Keratinocyte (primary cell): Measurements from ENCODE around the gene EVX2. TPM values are rescaled to one million over a fixed set of nuclear protein-coding genes. Genes with fewer than 3 reads are reported as not detected.
A peak's percentile ranks its signal among the peaks of the same experiment; 100 is the strongest.

Experiments
- DNase-seq: peaks from one replicate; pipeline ENCODE4 v3.0.0-alpha.2; 2011; ENCODE audit warnings: low read depth, missing footprints, low spot score
- FAIRE-seq: peaks from 2 replicates; lab custom pipeline; 2011; peaks lifted over from hg19 to GRCh38; lab: Jason Lieb, UNC
- H2AFZ ChIP-seq: 2 replicates; pipeline ENCODE4 v1.6.0; 2012; ENCODE audit warnings: low read length, control low read depth, inconsistent platforms; ENCODE audit not compliant: control insufficient read depth
- H3K27ac ChIP-seq: 2 replicates; pipeline ENCODE4 v1.5.1; 2011; ENCODE audit warnings: low read length; ENCODE audit not compliant: control insufficient read depth, insufficient read depth
- H3K27me3 ChIP-seq: 3 replicates; pipeline ENCODE4 v1.6.0; 2011; ENCODE audit warnings: low read length; ENCODE audit not compliant: control insufficient read depth, insufficient read depth; ENCODE audit errors: extremely low read depth
- H3K36me3 ChIP-seq, 2 experiments: 2 replicates in 1 of 2; 3 replicates in 1 of 2; pipeline ENCODE4 v1.5.1; 2011; ENCODE audit warnings: low read length in 2 of 2, mild to moderate bottlenecking in 1 of 2; ENCODE audit not compliant: control insufficient read depth in 2 of 2, insufficient read depth in 2 of 2; ENCODE audit errors: extremely low read depth in 1 of 2
- H3K4me1 ChIP-seq: 3 replicates; pipeline ENCODE4 v1.5.1; 2011; ENCODE audit warnings: low read length; ENCODE audit not compliant: control insufficient read depth, insufficient read depth; ENCODE audit errors: extremely low read depth
- H3K4me2 ChIP-seq: 3 replicates; pipeline ENCODE4 v1.6.0; 2011; ENCODE audit warnings: low read depth, low read length; ENCODE audit not compliant: control insufficient read depth, insufficient read depth; ENCODE audit errors: extremely low read depth
- H3K4me3 ChIP-seq, 3 experiments: fragments of 200-600 bp in 1 of 3; sonication (generic) in 1 of 3; 2 replicates in 2 of 3; 3 replicates in 1 of 3; pipeline ENCODE4 v1.5.1; 2011 to 2016; ENCODE audit warnings: low read length in 3 of 3, mild to moderate bottlenecking in 3 of 3, control low read depth in 2 of 3, inconsistent platforms in 1 of 3, low read depth in 1 of 3, mixed read lengths in 1 of 3, mixed run types in 1 of 3, moderate library complexity in 1 of 3; ENCODE audit not compliant: control insufficient read depth in 2 of 3, insufficient read depth in 2 of 3; ENCODE audit errors: extremely low read depth in 1 of 3
- H3K79me2 ChIP-seq: 2 replicates; pipeline ENCODE4 v1.6.0; 2012; ENCODE audit warnings: low read length; ENCODE audit not compliant: control insufficient read depth, insufficient read depth
- H3K9ac ChIP-seq: 3 replicates; pipeline ENCODE4 v1.6.0; 2011; ENCODE audit warnings: low read length; ENCODE audit not compliant: control insufficient read depth, insufficient read depth; ENCODE audit errors: extremely low read depth
- H3K9me1 ChIP-seq: 3 replicates; pipeline ENCODE4 v1.6.0; 2011; ENCODE audit warnings: low read length; ENCODE audit not compliant: control insufficient read depth, insufficient read depth; ENCODE audit errors: extremely low read depth
- H3K9me3 ChIP-seq: 2 replicates; pipeline ENCODE4 v1.5.1; 2012; ENCODE audit warnings: low read depth, low read length; ENCODE audit not compliant: control insufficient read depth
- H4K20me1 ChIP-seq: 3 replicates; pipeline ENCODE4 v1.6.0; 2011; ENCODE audit warnings: low read length; ENCODE audit not compliant: control insufficient read depth, insufficient read depth; ENCODE audit errors: extremely low read depth
- EZH2 ChIP-seq: IDR thresholded peaks from one replicate; pipeline ENCODE4 v1.6.1; 2012; ENCODE audit warnings: inconsistent platforms, mild to moderate bottlenecking, low read length, moderate library complexity
- dilution Hi-C: fragments of 300-500 bp; cut with MboI; formaldehyde crosslinking; loops from one replicate; pipeline ENCODE4 v1.7.0; 2020; ENCODE audit warnings: low sequenced_read_pairs; ENCODE audit not compliant: extremely low pct_ligation_motif_present
- polyA plus RNA-seq, 5 experiments: library from polyadenylated mRNA; depleted of rRNA in 3 of 5; stranded (reverse) in 3 of 5; stranded (forward) in 1 of 5; unstranded in 1 of 5; fragments of >200 nt; gene quantifications; 1 replicate in 1 of 5; 2 replicates in 3 of 5; 3 replicates in 1 of 5; pipeline versions ENCODE4 v1.2.1 to v1.2.3, GENCODE V29; 2011 to 2012; ENCODE audit warnings: missing spikeins in 2 of 5, low read depth in 1 of 5, low replicate concordance in 1 of 5
- TF ChIP-seq, protein P1 (sequence below), 3 experiments: IDR thresholded peaks in 1 of 3; conservative IDR thresholded peaks in 1 of 3; optimal IDR thresholded peaks in 1 of 3; 2 replicates in 2 of 3; 3 replicates in 1 of 3; pipeline versions ENCODE3 to v1.5.1; 2011; ENCODE audit warnings: low read length in 3 of 3, mild to moderate bottlenecking in 3 of 3, moderate library complexity in 2 of 3, control low read depth in 1 of 3, inconsistent platforms in 1 of 3; ENCODE audit not compliant: insufficient read depth in 2 of 3; ENCODE audit errors: extremely low read depth in 1 of 3

The EVX2 gene
- polyA plus RNA-seq, 1 donor (not counting 4 experiments of a cell fraction or from before 2014, with no cell fraction given), result not detected

DNA sequence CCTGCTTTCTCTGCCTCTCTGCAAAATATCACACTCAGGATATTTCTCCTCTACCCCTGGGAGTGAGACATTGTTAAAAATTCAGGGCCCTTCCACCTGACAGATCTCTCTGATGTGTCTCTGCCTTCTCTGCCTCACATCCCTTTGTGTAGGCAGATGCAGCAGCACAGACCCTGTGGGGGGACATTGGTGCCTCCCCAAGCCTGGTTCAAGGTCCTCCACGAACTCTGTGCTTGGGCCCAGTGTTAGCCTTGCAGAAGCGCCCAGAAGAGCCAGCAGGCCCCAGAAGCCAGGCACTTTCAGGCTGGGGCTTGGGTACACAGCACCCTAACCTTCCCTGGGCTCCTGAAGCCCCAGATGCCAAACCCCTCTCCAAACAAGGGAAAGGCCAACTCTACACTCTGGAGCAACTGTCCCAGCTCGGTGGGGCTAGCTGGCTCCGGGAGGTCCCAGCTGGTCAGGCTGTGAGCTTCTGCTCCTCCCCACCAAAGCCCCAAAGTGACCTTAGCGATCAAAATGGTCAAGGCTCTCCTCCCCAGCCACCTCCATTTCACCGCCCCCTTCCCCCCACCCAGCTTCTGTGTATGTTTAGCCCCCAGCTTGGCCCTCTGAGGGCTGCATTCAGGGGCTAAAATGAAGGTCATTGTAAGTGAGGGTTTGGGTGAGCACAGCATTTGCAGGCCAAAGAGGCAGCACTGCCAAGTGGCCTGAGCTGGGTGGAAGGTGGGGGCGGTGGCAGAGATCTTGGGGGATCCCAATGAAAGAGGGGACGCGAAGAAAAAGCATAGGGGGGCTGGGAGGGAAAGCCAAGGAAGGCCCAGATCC, 41.4 kb upstream of the EVX2 start:
- Histone ChIP-seq H3K9ac (no peak overlapping the region), H3K9me1 (no peaks in the 10 kb centered on the region), H3K9me3 (no peaks in the 10 kb centered on the region), H3K27me3 (peaks cover 96% of the 10 kb centered on the region), H3K36me3 (no peaks in the 10 kb centered on the region), H3K27ac (no peak overlapping the region), H3K4me3 (no peak overlapping the region), H3K79me2 (no peaks in the 10 kb centered on the region), H3K4me2 (no peak overlapping the region), H4K20me1 (no peaks in the 10 kb centered on the region), H3K4me1 (no peaks in the 10 kb centered on the region), H2AFZ (no peak overlapping the region)
- DNase-seq (no peak), FAIRE-seq (no peak)
- dilution Hi-C loops, result no loop called here
- TF ChIP-seq EZH2, result no peak
- TF ChIP-seq, protein P1, sequence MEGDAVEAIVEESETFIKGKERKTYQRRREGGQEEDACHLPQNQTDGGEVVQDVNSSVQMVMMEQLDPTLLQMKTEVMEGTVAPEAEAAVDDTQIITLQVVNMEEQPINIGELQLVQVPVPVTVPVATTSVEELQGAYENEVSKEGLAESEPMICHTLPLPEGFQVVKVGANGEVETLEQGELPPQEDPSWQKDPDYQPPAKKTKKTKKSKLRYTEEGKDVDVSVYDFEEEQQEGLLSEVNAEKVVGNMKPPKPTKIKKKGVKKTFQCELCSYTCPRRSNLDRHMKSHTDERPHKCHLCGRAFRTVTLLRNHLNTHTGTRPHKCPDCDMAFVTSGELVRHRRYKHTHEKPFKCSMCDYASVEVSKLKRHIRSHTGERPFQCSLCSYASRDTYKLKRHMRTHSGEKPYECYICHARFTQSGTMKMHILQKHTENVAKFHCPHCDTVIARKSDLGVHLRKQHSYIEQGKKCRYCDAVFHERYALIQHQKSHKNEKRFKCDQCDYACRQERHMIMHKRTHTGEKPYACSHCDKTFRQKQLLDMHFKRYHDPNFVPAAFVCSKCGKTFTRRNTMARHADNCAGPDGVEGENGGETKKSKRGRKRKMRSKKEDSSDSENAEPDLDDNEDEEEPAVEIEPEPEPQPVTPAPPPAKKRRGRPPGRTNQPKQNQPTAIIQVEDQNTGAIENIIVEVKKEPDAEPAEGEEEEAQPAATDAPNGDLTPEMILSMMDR (optimal IDR thresholded peaks at IDR 0.05 in 1 of 3, IDR thresholded peaks at IDR 0.05 in 1 of 3, conservative IDR thresholded peaks at IDR 0.05 in 1 of 3; ENCODE audit: extremely low read depth in 1 of 3, insufficient read depth in 2 of 3, low read length in 3 of 3), result no peak

DNA sequence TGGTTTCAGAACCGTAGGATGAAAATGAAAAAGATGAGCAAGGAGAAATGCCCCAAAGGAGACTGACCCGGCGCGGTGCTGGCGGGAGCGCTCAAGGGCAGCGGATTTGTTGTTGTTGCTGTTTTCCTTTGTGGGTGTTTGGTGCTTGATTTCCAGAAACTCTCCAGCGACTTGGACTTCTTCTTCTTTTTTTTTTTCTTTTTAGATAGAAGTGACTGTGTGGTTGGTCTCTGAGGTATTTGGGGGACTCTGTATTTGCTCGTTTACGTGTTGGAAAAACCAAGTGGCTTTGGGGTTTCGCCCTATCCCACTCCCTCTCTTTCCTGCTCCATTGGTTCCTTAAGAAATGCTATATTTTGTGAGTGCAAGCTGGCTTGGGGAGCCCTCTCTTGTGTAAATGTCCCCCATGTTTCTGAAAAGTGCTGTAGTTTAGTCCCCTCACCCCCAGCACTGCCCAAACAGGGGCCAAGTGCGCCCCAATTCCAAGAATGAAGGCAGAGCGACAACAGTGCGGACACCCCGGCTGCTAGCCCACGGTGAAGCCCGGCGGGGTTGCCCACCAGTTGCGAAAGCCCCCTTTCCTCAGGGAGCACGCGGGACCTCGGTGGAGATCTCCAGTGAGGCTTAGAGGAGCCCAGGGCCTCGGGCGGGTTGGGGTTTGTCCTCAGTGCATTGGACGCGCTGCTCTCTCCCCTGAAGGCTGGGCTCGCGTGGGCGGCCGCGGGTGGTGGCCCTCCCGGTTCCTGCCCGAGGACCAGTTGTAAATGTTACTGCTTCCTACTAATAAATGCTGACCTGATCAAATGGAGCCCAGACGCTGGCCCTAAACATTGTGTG, 40.6 kb upstream of the EVX2 start:
- dilution Hi-C loops, result no loop called here
- no peaks in the 10 kb centered on the region for H4K20me1 ChIP-seq
- TF ChIP-seq, protein P1 (optimal IDR thresholded peaks at IDR 0.05 in 1 of 3, IDR thresholded peaks at IDR 0.05 in 1 of 3, conservative IDR thresholded peaks at IDR 0.05 in 1 of 3; ENCODE audit: extremely low read depth in 1 of 3, insufficient read depth in 2 of 3, low read length in 3 of 3), result no peak
- peak; percentile 15 for TF ChIP-seq EZH2
- no peak overlapping the region for H2AFZ ChIP-seq
- H3K4me2 ChIP-seq, result no peak overlapping the region
- H3K27me3 ChIP-seq, result peaks cover 94% of the 10 kb centered on the region
- no peak overlapping the region for H3K27ac ChIP-seq
- no peak for DNase-seq
- H3K4me1 ChIP-seq, result no peaks in the 10 kb centered on the region
- no peaks in the 10 kb centered on the region for H3K36me3 ChIP-seq
- H3K9ac ChIP-seq, result no peak overlapping the region
- no peak overlapping the region for H3K4me3 ChIP-seq
- H3K79me2 ChIP-seq, result no peaks in the 10 kb centered on the region
- H3K9me1 ChIP-seq, result no peaks in the 10 kb centered on the region
- no peaks in the 10 kb centered on the region for H3K9me3 ChIP-seq
- FAIRE-seq, result no peak
